GM23248 (cell line): ENCODE results near the gene ATF7IP. TPM values are rescaled to one million over a fixed set of nuclear protein-coding genes. Genes with fewer than 3 reads are reported as not detected.
"Not testable (repeated sequence)": the region's sequence is repeated elsewhere in the genome, so short reads cannot be mapped to it uniquely, and the experiment has no call there.

Experiments
- DNase-seq: peaks from one replicate; pipeline ENCODE4 v3.0.0-alpha.2; 2015
- H2AFZ ChIP-seq: fragments of 200-600 bp; sonication (generic); 2 replicates; pipeline ENCODE4 v1.6.1; 2016; ENCODE audit warnings: antibody characterized with exemption
- H3F3A ChIP-seq: fragments of 200-600 bp; sonication (generic); 2 replicates; pipeline ENCODE4 v1.6.1; 2016; ENCODE audit warnings: mild to moderate bottlenecking, antibody characterized with exemption, mixed run types; ENCODE audit not compliant: insufficient read depth
- H3K27ac ChIP-seq: fragments of 200-600 bp; sonication (generic); 2 replicates; pipeline ENCODE4 v1.5.1; 2016; ENCODE audit warnings: mild to moderate bottlenecking
- H3K27me3 ChIP-seq: fragments of 200-600 bp; sonication (generic); replicated peaks from 2 replicates; pipeline ENCODE4 v1.6.1; 2016; ENCODE audit warnings: mild to moderate bottlenecking; ENCODE audit not compliant: insufficient read depth
- H3K36me3 ChIP-seq: fragments of 200-600 bp; sonication (generic); 2 replicates; pipeline ENCODE4 v1.6.1; 2016; ENCODE audit warnings: low read depth, mild to moderate bottlenecking
- H3K4me1 ChIP-seq: fragments of 200-600 bp; sonication (generic); 2 replicates; pipeline ENCODE4 v1.6.1; 2016; ENCODE audit warnings: mild to moderate bottlenecking; ENCODE audit not compliant: insufficient read depth
- H3K4me2 ChIP-seq: fragments of 200-600 bp; sonication (generic); one replicate; pipeline ENCODE4 v1.6.1; 2016; ENCODE audit warnings: mild to moderate bottlenecking; ENCODE audit not compliant: unreplicated experiment
- H3K4me3 ChIP-seq: fragments of 200-600 bp; sonication (generic); 2 replicates; pipeline ENCODE4 v1.5.1; 2016; ENCODE audit warnings: mild to moderate bottlenecking
- H3K79me2 ChIP-seq: fragments of 200-600 bp; sonication (generic); 2 replicates; pipeline ENCODE4 v1.6.1; 2016; ENCODE audit warnings: mild to moderate bottlenecking; ENCODE audit not compliant: insufficient read depth
- H3K9ac ChIP-seq: fragments of 200-600 bp; sonication (generic); 2 replicates; pipeline ENCODE4 v1.6.1; 2016; ENCODE audit warnings: mild to moderate bottlenecking
- H3K9me2 ChIP-seq: fragments of 200-600 bp; sonication (generic); 2 replicates; pipeline ENCODE4 v1.6.1; 2016; ENCODE audit warnings: mixed run types, mild to moderate bottlenecking, moderate library complexity; ENCODE audit not compliant: insufficient read depth
- H3K9me3 ChIP-seq: fragments of 200-600 bp; sonication (generic); one replicate; pipeline ENCODE4 v1.6.1; 2017; ENCODE audit warnings: low read depth
- H4K20me1 ChIP-seq: fragments of 200-600 bp; sonication (generic); 2 replicates; pipeline ENCODE4 v1.6.0; 2016; ENCODE audit not compliant: insufficient read depth
- EZH2 ChIP-seq: fragments of 200-600 bp; sonication (generic); IDR thresholded peaks from 2 replicates; pipeline ENCODE4 v1.6.1; 2018; ENCODE audit warnings: antibody characterized with exemption, mild to moderate bottlenecking; ENCODE audit not compliant: insufficient read depth, poor library complexity, severe bottlenecking
- EZH2phosphoT487 ChIP-seq: fragments of 200-600 bp; sonication (generic); IDR thresholded peaks from 2 replicates; pipeline ENCODE4 v1.6.1; 2018; ENCODE audit warnings: antibody characterized with exemption, moderate library complexity, mild to moderate bottlenecking, low read depth; ENCODE audit not compliant: insufficient read depth
- WGBS, 2 experiments: methylation state at CpG; one replicate each; pipeline ENCODE4 v1.1.6; 2015 to 2017; ENCODE audit warnings: low lambda C conversion rate in 2 of 2, low coverage in 1 of 2; ENCODE audit errors: missing lambda C conversion rate in 2 of 2; 5-methylcytosine and 5-hydroxymethylcytosine counted together
- in situ Hi-C: fragments of 300-500 bp; cut with MboI; formaldehyde crosslinking; loops from 2 replicates; pipeline ENCODE4 v1.15.0; 2020
- polyA plus RNA-seq: library from polyadenylated mRNA; unstranded; fragments of >200 nt; fragmentation: Nextera tagmentation; extraction: Ambion mirVana; gene quantifications from 2 replicates; pipeline ENCODE4 v1.2.1, GENCODE V29; 2016
- total RNA-seq: library from RNA; depleted of rRNA; stranded (reverse); fragments of >200 nt; shearing (Covaris generic); gene quantifications from 2 replicates; pipeline ENCODE4 v1.2.3, GENCODE V29; 2014

ATF7IP gene
- total and polyA plus RNA-seq, 2 experiments from 2014 or later: 17.7 to 24.9 TPM

GRCh38 chr12:14403293-14403692, 37.8 kb downstream of the ATF7IP start:
- Histone ChIP-seq H3K4me2 (no peak overlapping the region), H3K9ac (peak overlapping the region; percentile 15; the same call in 1 of the 2 replicates), H3K79me2 (peaks cover 100% of the 10 kb centered on the region), H2AFZ (no peak overlapping the region), H3K4me3 (no peak overlapping the region), H3K9me3 (no peaks in the 10 kb centered on the region), H3K9me2 (no peaks in the 10 kb centered on the region), H4K20me1 (no peaks in the 10 kb centered on the region), H3K4me1 (peaks cover 32% of the 10 kb centered on the region), H3F3A (no peaks in the 10 kb centered on the region), H3K27me3 (no peaks in the 10 kb centered on the region), H3K27ac (no peak overlapping the region), H3K36me3 (no peaks in the 10 kb centered on the region)
- in situ Hi-C loops: no loop called here
- WGBS, 2 experiments: 56 to 63% methylated on average over 1 of the region's 1 CpG
- TF ChIP-seq EZH2: no peak
- no peak for TF ChIP-seq EZH2phosphoT487
- no peak for DNase-seq

- peak; percentile 77 for DNase-seq
- Histone ChIP-seq H3F3A (no peaks in the 10 kb centered on the region), H3K27ac (peak overlapping the region; percentile 22; the same call in 1 of the 2 replicates), H4K20me1 (no peaks in the 10 kb centered on the region), H3K79me2 (peaks cover 100% of the 10 kb centered on the region), H3K9me2 (no peaks in the 10 kb centered on the region), H3K4me2 (no peak overlapping the region), H3K27me3 (no peaks in the 10 kb centered on the region), H3K4me3 (no peak overlapping the region), H3K4me1 (peaks cover 32% of the 10 kb centered on the region), H3K9me3 (no peaks in the 10 kb centered on the region), H2AFZ (no peak overlapping the region), H3K9ac (peak overlapping the region; percentile 15; the same call in 1 of the 2 replicates), H3K36me3 (no peaks in the 10 kb centered on the region)
- TF ChIP-seq EZH2phosphoT487 (no peak), EZH2 (no peak)
- WGBS, 2 experiments: 61 to 63% methylated on average over 1 of the region's 1 CpG
- in situ Hi-C loops: no loop called here
Observed at GRCh38 chr12:14403711-14404196, 38.3 kb downstream of the ATF7IP start.

DNA sequence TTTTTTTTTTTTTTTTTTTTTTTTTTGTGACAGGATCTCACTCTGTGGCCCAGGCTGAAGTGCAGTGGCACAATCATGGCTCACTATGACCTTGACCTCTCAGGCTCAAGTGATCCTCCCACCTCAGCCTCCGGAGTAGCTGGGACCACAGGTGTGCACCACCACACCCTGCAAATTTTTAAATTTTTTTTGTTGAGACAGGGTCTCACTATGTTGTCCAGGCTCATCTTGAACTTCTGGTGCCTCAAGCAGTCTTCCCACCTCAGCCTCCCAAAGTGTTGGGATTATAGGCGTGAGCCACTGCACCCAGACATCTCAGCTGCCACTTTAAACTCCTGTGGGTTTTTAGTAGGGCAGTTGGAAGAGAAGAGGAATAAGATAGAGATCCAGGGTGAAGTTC, 39.9 kb downstream of the ATF7IP start:
- in situ Hi-C loops, H3K9ac ChIP-seq, DNase-seq, H3K27me3 ChIP-seq, H3K27ac ChIP-seq, H4K20me1 ChIP-seq, H3K36me3 ChIP-seq, H3F3A ChIP-seq, H3K4me2 ChIP-seq, H3K9me3 ChIP-seq, H3K4me3 ChIP-seq, H3K9me2 ChIP-seq, H2AFZ ChIP-seq: not testable (repeated sequence)
- WGBS, 2 experiments: 98% methylated on average over 2 of the region's 2 CpGs
- Histone ChIP-seq H3K4me1 (peaks cover 24% of the 10 kb centered on the region), H3K79me2 (peaks cover 100% of the 10 kb centered on the region)

GRCh38 chr12:14408208-14408607, 42.7 kb downstream of the ATF7IP start:
- Histone ChIP-seq H3K9me3 (no peaks in the 10 kb centered on the region), H3F3A (no peaks in the 10 kb centered on the region; the same call in 1 of the 2 replicates), H3K4me2 (no peak overlapping the region), H3K79me2 (peaks cover 100% of the 10 kb centered on the region), H4K20me1 (no peaks in the 10 kb centered on the region), H3K36me3 (0 out of 2 replicates have a peak, but pooled peaks cover 3% of the 10 kb centered on the region), H2AFZ (no peak overlapping the region), H3K4me3 (no peak overlapping the region), H3K4me1 (peaks cover 17% of the 10 kb centered on the region), H3K9ac (no peak overlapping the region), H3K9me2 (no peaks in the 10 kb centered on the region), H3K27me3 (no peaks in the 10 kb centered on the region), H3K27ac (no peak overlapping the region)
- DNase-seq: peak; percentile 48
- in situ Hi-C loops: no loop called here
- WGBS, 2 experiments: 61 to 63% methylated on average over 1 of the region's 1 CpG
- TF ChIP-seq EZH2: no peak
- TF ChIP-seq EZH2phosphoT487: no peak

DNA sequence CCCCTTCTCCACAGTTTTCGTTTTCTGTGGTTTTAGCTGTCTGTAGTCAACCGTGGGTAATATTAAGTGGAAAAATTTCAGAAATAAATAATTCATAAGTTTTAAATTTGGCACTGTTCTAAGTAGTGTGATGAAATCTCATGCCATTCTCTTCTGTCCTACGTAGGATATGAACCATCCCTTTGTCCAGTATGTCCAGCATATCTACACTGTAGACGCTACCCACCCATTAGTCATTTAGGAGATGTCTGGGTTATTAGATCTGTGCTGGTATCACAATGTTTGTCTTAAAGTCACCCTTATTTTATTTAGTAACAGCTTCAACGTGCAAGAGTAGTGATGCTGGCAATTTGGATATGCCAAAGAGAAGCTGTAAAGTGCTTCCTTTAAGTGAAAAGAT, 44.7 kb downstream of the ATF7IP start:
- no peaks in the 10 kb centered on the region; the same call in 1 of the 2 replicates for H3F3A ChIP-seq
- H3K9ac ChIP-seq: no peak overlapping the region
- no peaks in the 10 kb centered on the region for H3K9me2 ChIP-seq
- no peaks in the 10 kb centered on the region for H3K9me3 ChIP-seq
- H2AFZ ChIP-seq: no peak overlapping the region
- H4K20me1 ChIP-seq: no peaks in the 10 kb centered on the region
- H3K79me2 ChIP-seq: peaks cover 100% of the 10 kb centered on the region
- no peak overlapping the region for H3K27ac ChIP-seq
- in situ Hi-C loops: no loop called here
- DNase-seq: peak; percentile 28
- TF ChIP-seq EZH2phosphoT487 (no peak), EZH2 (no peak)
- 0 out of 2 replicates have a peak, but pooled peaks cover 6% of the 10 kb centered on the region for H3K4me1 ChIP-seq
- no peaks in the 10 kb centered on the region for H3K27me3 ChIP-seq
- H3K36me3 ChIP-seq: 0 out of 2 replicates have a peak, but pooled peaks cover 3% of the 10 kb centered on the region
- H3K4me3 ChIP-seq: no peak overlapping the region
- 69 to 82% methylated on average over 5 of the region's 5 CpGs for WGBS, 2 experiments
- H3K4me2 ChIP-seq: no peak overlapping the region
